ENCODE results near the gene LHFPL3. TPM values are rescaled to one million over a fixed set of nuclear protein-coding genes. Genes with fewer than 3 reads are reported as not detected.

The LHFPL3 gene
- total RNA-seq, 2 donors from 2014 or later: not detected

GRCh38 chr7:104773796-104774195 lies 445.4 kb downstream of the LHFPL3 start:
- DNase-seq: no peak
- ATAC-seq: no peak
- intact Hi-C loops (cut with DNase I): no loop called here

- no peak for DNase-seq
- ATAC-seq: no peak
- intact Hi-C loops (cut with DNase I): no loop called here
These were observed 447.1 kb downstream of the LHFPL3 start for GRCh38 chr7:104775531-104775930.

DNA sequence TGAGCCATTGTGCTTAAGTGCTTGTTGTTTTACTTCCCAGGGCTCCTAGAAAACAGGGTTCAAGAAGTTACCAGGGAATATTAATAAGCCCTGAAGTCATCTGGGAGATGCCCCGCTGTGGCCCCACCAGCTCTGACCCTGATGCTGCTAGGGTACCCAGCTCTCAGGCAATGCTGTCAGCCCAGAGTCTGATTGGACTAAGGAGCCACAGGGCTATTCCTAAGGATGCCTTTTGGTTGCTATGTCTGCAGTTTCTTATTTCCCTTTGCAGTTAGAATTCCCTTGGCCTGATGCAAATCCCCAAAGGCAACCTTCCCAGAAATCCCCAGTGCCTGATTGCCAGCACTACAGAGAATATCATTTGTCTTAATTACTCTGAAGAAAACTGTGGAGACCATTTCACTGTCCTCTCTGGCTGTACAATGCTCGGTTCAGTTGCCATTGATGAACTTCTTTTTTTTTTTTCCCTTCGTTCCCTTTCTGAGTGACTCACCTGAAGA lies 448.9 kb downstream of the LHFPL3 start:
- intact Hi-C loops (cut with DNase I): no loop called here
- ATAC-seq: no peak
- no peak for DNase-seq

DNA sequence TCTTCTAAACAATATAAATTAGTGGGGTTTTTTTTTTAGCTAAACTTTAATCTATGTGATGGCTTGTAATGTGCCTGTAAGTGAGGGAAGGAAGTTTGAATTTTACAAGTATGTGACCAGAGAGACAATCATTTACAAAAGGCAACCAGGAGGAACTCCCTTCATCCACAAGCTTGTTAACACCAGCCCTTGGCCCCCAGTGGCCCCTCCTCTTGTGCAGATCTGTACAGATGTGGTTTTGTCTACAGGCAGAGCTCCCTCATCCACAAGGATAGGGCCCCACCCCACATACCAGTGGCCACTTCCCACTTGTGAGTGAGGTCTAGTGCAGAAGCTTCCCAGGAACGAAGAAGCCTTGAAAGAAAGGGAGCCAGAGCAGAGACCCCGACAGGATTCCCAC lies 451.5 kb downstream of the LHFPL3 start:
- intact Hi-C loops (cut with DNase I): no loop called here
- ATAC-seq (no peak), DNase-seq (no peak)

- intact Hi-C loops (cut with DNase I): no loop called here
- ATAC-seq: no peak
- DNase-seq: no peak
These were observed 456.3 kb downstream of the LHFPL3 start for GRCh38 chr7:104784686-104785085.

DNA sequence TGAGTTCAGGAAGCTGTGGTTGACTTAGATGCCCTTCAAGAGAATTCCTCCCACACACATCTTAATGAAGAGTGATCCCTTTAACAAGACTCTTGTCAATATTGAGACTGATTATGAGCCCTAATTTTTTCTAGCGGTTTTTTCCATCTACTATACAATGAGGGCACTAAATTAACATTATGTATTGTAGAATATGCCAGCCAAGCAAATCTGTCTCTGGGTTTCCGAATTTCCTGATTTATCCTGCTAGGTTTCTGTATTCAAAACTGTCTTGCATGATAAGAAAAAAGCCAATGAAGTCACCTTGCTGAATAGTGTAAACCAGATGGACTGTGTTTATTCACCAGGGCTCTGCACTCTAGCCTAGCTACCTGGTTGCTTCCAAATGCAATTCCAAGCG lies 461.4 kb downstream of the LHFPL3 start:
- ATAC-seq (no peak), DNase-seq (no peak)
- intact Hi-C loops (cut with DNase I): no loop called here

GRCh38 chr7:104790440-104790839 lies 462.0 kb downstream of the LHFPL3 start:
- DNase-seq: no peak
- intact Hi-C loops (cut with DNase I): no loop called here
- ATAC-seq: no peak

DNA sequence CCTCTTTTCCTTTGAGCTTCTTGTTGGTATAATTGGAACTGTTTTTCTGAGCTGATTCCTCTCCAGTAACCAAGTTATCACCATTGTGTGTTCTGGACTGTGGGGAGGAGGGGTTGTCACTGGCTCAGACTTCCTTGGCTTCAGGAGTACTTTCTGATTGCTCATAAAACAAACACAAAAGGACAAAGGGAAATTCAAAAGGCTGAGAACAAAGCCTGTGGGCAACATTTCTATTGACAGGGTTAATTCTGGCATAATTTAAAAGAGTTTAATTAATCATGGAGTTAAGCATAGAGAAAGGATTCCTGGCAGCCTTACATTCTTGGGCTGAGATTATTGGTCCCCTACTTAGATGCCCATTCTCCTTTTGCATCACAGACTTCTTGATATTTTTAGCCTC lies 462.7 kb downstream of the LHFPL3 start:
- intact Hi-C loops (cut with DNase I): no loop called here
- ATAC-seq (no peak), DNase-seq (no peak)

DNA sequence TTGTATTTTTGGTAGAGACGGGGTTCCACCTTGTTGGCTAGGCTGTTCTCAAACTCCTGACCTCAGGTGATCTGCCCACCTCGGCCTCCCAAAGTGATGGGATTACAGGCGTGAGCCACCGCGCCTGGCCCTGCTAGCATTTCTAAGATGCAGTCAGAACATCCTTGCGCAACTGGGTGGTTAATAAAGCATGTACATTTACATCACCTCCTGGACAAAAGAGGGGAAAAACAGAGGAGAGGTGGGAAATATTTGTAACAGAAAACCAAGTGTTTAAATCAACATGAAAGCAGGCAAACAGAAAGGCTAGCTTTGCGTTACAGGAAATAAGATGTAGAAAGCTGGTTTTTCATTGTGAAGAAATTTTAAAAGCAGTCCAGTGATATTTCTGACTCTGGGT lies 464.7 kb downstream of the LHFPL3 start:
- ATAC-seq: no peak
- no peak for DNase-seq
- intact Hi-C loops (cut with DNase I): no loop called here

DNA sequence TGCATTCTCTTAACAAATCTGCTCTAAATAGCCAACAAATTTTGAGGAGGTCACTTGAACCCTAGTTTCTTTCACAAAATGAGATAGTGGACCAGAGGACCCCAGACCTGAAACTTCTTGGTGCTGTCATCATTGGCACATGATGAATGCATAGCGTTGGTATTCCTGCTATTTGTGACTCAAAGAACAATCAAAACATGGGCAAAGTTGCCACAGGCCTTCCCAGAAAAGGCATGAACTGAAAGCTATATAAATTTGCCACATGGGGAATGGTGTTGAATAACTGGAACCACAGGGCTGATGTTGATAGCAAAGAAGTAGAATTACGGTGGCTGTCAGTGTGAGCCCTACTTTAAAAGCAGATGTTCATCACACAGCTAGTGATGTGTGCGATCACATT lies 465.8 kb downstream of the LHFPL3 start:
- DNase-seq: no peak
- intact Hi-C loops (cut with DNase I): no loop called here
- ATAC-seq: no peak

- intact Hi-C loops (cut with DNase I): no loop called here
- ATAC-seq (no peak), DNase-seq (no peak)
These were observed 466.2 kb downstream of the LHFPL3 start for GRCh38 chr7:104794589-104794988.

- no peak for DNase-seq
- ATAC-seq: no peak
- intact Hi-C loops (cut with DNase I): no loop called here
These were observed 466.7 kb downstream of the LHFPL3 start for GRCh38 chr7:104795086-104795485.

GRCh38 chr7:104795616-104796398 lies 467.4 kb downstream of the LHFPL3 start:
- DNase-seq: no peak
- ATAC-seq: no peak
- intact Hi-C loops (cut with DNase I): no loop called here

- DNase-seq (no peak), ATAC-seq (no peak)
- intact Hi-C loops (cut with DNase I): no loop called here
These were observed 471.9 kb downstream of the LHFPL3 start for GRCh38 chr7:104800307-104800706.

DNA sequence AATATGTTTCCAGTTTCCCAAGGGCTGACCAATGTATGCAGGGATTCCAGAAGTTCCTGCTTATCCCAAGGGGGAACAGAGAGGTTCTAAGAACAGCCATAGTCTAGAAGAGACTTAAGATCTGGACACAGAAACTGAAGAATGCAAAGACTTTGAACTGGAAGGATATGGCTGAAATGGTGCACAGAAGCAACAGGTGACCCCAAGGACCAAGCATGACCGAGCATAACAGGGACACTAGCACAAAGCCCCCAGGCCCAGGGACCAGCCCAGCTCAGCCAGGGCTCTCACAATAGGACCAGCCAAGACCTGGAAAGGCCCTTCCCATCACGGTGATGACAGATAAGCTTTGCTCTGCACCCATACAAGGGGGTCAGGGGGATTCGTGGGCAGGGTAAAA lies 472.6 kb downstream of the LHFPL3 start:
- intact Hi-C loops (cut with DNase I): no loop called here

GRCh38 chr7:104803931-104804330 lies 475.5 kb downstream of the LHFPL3 start:
- intact Hi-C loops (cut with DNase I): no loop called here
- DNase-seq (no peak), ATAC-seq (no peak)

More for the DNA sequence above, 472.6 kb downstream of the LHFPL3 start:
- ATAC-seq (no peak), DNase-seq (no peak)

- intact Hi-C loops (cut with DNase I): no loop called here
- DNase-seq (no peak), ATAC-seq (no peak)
These were observed 476.3 kb downstream of the LHFPL3 start for GRCh38 chr7:104804696-104805095.

- no peak for ATAC-seq
- intact Hi-C loops (cut with DNase I): no loop called here
These were observed 477.3 kb downstream of the LHFPL3 start for GRCh38 chr7:104805449-104806317.

DNA sequence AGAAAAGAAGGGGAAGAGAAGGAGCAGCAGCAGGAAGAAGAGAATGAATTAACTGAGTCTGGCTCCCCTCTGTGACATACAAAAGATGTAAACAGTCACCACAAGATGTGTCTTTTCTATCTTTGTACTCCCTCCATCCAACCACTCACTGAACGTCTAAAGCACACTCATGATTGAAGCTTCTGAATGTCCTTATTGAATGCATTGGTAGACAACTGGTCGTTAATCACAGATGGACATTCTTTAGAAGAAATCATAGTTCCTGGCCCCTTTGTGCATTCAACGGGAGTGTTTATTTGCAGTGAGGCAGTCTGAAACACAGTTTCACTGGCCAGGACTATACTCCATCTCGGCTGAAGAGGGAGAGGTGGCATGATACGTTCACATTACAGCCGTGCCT lies 479.3 kb downstream of the LHFPL3 start:
- intact Hi-C loops (cut with DNase I): no loop called here
- DNase-seq: no peak
- no peak for ATAC-seq

More at GRCh38 chr7:104805449-104806317, 477.3 kb downstream of the LHFPL3 start:
- DNase-seq: no peak

DNA sequence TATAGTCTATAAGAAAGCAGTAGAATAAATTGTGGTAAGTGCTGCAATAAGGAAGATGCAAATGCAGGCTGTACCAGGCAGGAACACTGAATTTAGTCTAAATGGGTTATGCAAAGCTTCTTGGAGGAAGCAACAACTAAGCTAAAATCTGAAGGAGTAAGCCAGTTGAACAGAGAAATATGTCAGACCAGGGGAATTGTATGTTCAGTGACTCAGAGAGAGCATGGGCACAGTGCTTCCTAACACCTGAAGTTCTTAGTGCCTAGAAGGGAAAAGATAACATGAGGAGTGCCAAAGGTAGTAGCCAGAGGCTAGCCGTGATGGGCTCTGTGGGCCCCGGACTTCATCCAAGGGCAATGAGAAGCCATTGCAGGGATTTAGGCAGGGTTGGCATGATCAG lies 481.5 kb downstream of the LHFPL3 start:
- ATAC-seq (no peak), DNase-seq (no peak)
- intact Hi-C loops (cut with DNase I): no loop called here
